ENCODE measurements around the gene NLRX1. TPM values are rescaled to one million over a fixed set of nuclear protein-coding genes. Genes with fewer than 3 reads are reported as not detected.

The NLRX1 gene
- total RNA-seq, 1 experiment from 2014 or later, result 16.7 TPM

DNA sequence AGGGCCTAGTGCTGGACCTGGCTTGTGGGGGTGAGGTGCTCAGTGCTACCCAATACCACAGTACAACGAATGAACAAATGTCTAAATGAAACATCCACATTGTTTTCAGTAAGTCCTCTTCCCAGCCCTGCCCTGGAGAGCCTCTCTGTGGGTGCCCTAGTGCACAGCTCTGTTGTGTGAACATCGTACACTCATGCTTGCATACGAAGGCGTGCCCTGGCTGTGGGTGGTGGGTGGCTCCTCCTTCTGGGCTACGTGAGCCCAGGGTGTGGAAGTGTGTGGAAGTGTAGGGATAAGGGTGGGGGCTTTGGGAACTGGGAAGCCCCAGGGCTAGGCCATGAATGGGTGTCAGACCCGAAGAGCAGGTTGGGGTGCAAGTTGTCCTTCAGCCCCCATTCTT lies 592 bp upstream of the NLRX1 start:
- Mint-ChIP-seq H3K4me1 (ENCODE audit: insufficient read depth, unreplicated experiment) (peaks cover 15% of the 10 kb centered on the region), H3K27me3 (ENCODE audit: insufficient read depth, unreplicated experiment) (no peaks in the 10 kb centered on the region), H3K27ac (ENCODE audit: low read depth, unreplicated experiment) (peak overlapping the region; percentile 54), H3K9me3 (ENCODE audit: unreplicated experiment) (no peaks in the 10 kb centered on the region), H3K36me3 (ENCODE audit: insufficient read depth, unreplicated experiment) (no peaks in the 10 kb centered on the region), H3K4me3 (ENCODE audit: unreplicated experiment) (peak overlapping the region; percentile 82)
- TF ChIP-seq, protein P1, sequence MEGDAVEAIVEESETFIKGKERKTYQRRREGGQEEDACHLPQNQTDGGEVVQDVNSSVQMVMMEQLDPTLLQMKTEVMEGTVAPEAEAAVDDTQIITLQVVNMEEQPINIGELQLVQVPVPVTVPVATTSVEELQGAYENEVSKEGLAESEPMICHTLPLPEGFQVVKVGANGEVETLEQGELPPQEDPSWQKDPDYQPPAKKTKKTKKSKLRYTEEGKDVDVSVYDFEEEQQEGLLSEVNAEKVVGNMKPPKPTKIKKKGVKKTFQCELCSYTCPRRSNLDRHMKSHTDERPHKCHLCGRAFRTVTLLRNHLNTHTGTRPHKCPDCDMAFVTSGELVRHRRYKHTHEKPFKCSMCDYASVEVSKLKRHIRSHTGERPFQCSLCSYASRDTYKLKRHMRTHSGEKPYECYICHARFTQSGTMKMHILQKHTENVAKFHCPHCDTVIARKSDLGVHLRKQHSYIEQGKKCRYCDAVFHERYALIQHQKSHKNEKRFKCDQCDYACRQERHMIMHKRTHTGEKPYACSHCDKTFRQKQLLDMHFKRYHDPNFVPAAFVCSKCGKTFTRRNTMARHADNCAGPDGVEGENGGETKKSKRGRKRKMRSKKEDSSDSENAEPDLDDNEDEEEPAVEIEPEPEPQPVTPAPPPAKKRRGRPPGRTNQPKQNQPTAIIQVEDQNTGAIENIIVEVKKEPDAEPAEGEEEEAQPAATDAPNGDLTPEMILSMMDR (IDR thresholded peaks at IDR 0.05; ENCODE audit: unreplicated experiment), result no peak
- no TSS peak for BruUV-seq (replicated peaks)
- DNase-seq (ENCODE audit: unreplicated experiment), result peak; percentile 23
- intact Hi-C loops (cut with micrococcal nuclease), result loop anchor here (2.0 kb wide), 1 partner anchor 29 kb away; no protein-coding TSS in a partner anchor
- CTCF ChIA-PET, result interaction anchor here (0.7 to 5.4 kb wide), 7 partner anchors 9 to 71 kb away, joined by 3 to 43 read pairs (median 3); partner anchors contain the start of gene CBL
- POLR2A ChIA-PET, result interaction anchor here (0.7 to 3.8 kb wide), 4 partner anchors 22 to 189 kb away, joined by 3 to 21 read pairs (median 4); partner anchors contain the start of genes DPAGT1 and HMBS

DNA sequence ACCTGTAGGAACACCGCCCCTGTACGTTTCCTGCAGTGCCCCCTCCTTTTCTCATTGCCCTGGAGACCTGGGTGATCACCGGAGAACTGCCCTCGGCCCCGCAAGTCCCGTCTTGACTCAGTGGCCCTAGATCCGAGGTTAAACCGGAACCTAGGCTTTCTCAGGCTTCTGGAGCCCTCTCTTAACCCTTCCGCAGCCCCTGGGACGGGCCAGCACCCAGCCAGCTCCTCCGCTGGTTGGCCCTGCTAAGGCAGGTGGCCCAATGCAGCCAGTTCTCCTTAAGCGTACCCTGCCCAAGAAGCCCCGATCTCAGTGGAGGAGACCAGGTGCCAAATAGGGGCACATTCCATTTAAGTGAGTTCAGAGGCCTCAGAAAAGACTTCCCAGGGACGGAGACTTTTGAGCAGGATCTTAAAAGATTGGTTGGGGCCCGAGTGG lies 776 bp downstream of the NLRX1 start:
- BruUV-seq (replicated peaks), result no TSS peak
- no peaks in the 10 kb centered on the region for H3K36me3 Mint-ChIP-seq (ENCODE audit: insufficient read depth, unreplicated experiment)
- ChIA-PET POLR2A (interaction anchor here (0.6 to 3.8 kb wide), 14 partner anchors 9 to 968 kb away, joined by 3 to 21 read pairs (median 4); partner anchors contain the start of genes C2CD2L, CBL, DPAGT1 and HINFP), CTCF (interaction anchor here (0.5 to 5.4 kb wide), 21 partner anchors 8 to 301 kb away, joined by 3 to 43 read pairs (median 4); partner anchors contain the start of gene CBL)
- H3K27ac Mint-ChIP-seq (ENCODE audit: low read depth, unreplicated experiment), result peak overlapping the region; percentile 49
- no peaks in the 10 kb centered on the region for H3K27me3 Mint-ChIP-seq (ENCODE audit: insufficient read depth, unreplicated experiment)
- TF ChIP-seq, protein P1 (IDR thresholded peaks at IDR 0.05; ENCODE audit: unreplicated experiment), result no peak
- peak; percentile 65 for DNase-seq (ENCODE audit: unreplicated experiment)
- intact Hi-C loops (cut with micrococcal nuclease), result loop anchor here (2.0 kb wide), 1 partner anchor 28 kb away; no protein-coding TSS in a partner anchor
- peak overlapping the region; percentile 82 for H3K4me3 Mint-ChIP-seq (ENCODE audit: unreplicated experiment)
- peaks cover 15% of the 10 kb centered on the region for H3K4me1 Mint-ChIP-seq (ENCODE audit: insufficient read depth, unreplicated experiment)
- H3K9me3 Mint-ChIP-seq (ENCODE audit: unreplicated experiment), result no peaks in the 10 kb centered on the region

DNA sequence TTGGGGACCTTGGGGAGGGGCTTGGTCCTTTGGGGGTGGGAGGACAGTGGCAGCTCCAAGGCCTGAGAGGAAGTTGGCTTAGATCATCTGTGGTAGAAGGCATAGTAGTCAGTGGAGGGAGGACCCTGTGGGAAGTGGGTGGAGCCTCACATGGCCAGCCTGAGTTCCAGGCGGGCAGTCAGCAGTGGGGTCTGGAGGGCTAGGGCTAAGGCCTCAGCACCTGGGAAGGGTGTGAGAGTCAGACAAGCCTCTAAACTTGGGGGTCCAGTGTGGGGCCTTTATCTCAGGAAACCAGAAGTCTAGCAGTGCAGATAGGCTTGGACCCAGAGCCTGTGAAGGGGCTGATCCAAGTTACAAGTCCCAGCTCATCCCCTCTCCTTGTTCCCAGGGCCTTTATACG lies 4.0 kb downstream of the NLRX1 start:
- H3K27me3 Mint-ChIP-seq (ENCODE audit: insufficient read depth, unreplicated experiment), result no peaks in the 10 kb centered on the region
- ChIA-PET POLR2A (no interaction called here), CTCF (interaction anchor here (0.6 kb wide), 1 partner anchor 110 kb away, joined by 3 read pairs; no protein-coding TSS in a partner anchor)
- no peak for DNase-seq (ENCODE audit: unreplicated experiment)
- intact Hi-C loops (cut with micrococcal nuclease), result no loop called here
- BruUV-seq (replicated peaks), result no TSS peak
- no peaks in the 10 kb centered on the region for H3K9me3 Mint-ChIP-seq (ENCODE audit: unreplicated experiment)
- no peak overlapping the region for H3K27ac Mint-ChIP-seq (ENCODE audit: low read depth, unreplicated experiment)
- peaks cover 11% of the 10 kb centered on the region for H3K36me3 Mint-ChIP-seq (ENCODE audit: insufficient read depth, unreplicated experiment)
- TF ChIP-seq, protein P1 (IDR thresholded peaks at IDR 0.05; ENCODE audit: unreplicated experiment), result no peak
- peaks cover 6% of the 10 kb centered on the region for H3K4me1 Mint-ChIP-seq (ENCODE audit: insufficient read depth, unreplicated experiment)
- no peak overlapping the region for H3K4me3 Mint-ChIP-seq (ENCODE audit: unreplicated experiment)

DNA sequence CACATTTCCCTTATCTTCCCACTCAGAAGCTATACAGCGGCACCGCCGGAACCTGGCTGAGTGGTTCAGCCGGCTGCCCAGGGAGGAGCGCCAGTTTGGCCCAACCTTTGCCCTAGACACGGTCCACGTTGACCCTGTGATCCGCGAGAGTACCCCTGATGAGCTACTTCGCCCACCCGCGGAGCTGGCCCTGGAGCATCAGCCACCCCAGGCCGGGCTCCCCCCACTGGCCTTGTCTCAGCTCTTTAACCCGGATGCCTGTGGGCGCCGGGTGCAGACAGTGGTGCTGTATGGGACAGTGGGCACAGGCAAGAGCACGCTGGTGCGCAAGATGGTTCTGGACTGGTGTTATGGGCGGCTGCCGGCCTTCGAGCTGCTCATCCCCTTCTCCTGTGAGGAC lies 4.9 kb downstream of the NLRX1 start:
- CTCF ChIA-PET, result interaction anchor here (0.6 to 0.8 kb wide), 2 partner anchors 19 to 176 kb away, joined by 3 read pairs; partner anchors contain the start of gene CENATAC

More for the DNA sequence above, 4.9 kb downstream of the NLRX1 start:
- Mint-ChIP-seq H3K27me3 (ENCODE audit: insufficient read depth, unreplicated experiment) (no peaks in the 10 kb centered on the region), H3K36me3 (ENCODE audit: insufficient read depth, unreplicated experiment) (peaks cover 12% of the 10 kb centered on the region), H3K27ac (ENCODE audit: low read depth, unreplicated experiment) (no peak overlapping the region), H3K9me3 (ENCODE audit: unreplicated experiment) (no peaks in the 10 kb centered on the region), H3K4me1 (ENCODE audit: insufficient read depth, unreplicated experiment) (no peaks in the 10 kb centered on the region), H3K4me3 (ENCODE audit: unreplicated experiment) (no peak overlapping the region)
- intact Hi-C loops (cut with micrococcal nuclease), result no loop called here
- no peak for DNase-seq (ENCODE audit: unreplicated experiment)
- BruUV-seq (replicated peaks), result no TSS peak
- TF ChIP-seq, protein P1 (IDR thresholded peaks at IDR 0.05; ENCODE audit: unreplicated experiment), result no peak
- POLR2A ChIA-PET, result no interaction called here

All from MCF 10A (cell line).